Peyer's patch (tissue), 4 donors: ENCODE measurements around the gene FOXC1. TPM values are rescaled to one million over a fixed set of nuclear protein-coding genes. Genes with fewer than 3 reads are reported as not detected.

Experiments
- DNase-seq, 3 donors: peaks; one replicate each; pipeline ENCODE4 v3.0.0-alpha.2; 2017 to 2019
- H3K27ac ChIP-seq, 4 donors: fragments of 200-600 bp; sonication (generic); one replicate each; pipeline ENCODE4 v1.5.1; 2016 to 2019
- H3K27me3 ChIP-seq, 2 donors: fragments of 200-600 bp; sonication (generic); one replicate each; pipeline ENCODE4 v1.5.1; 2019
- H3K36me3 ChIP-seq, 3 donors: fragments of 200-600 bp; sonication (generic); one replicate each; pipeline ENCODE4 v1.5.1; 2016 to 2019
- H3K4me1 ChIP-seq, 4 donors: fragments of 200-600 bp; sonication (generic); one replicate each; pipeline ENCODE4 v1.5.1; 2016 to 2019
- H3K4me3 ChIP-seq, 4 donors: fragments of 200-600 bp; sonication (generic); 1 replicate in 3 of 4; 2 replicates in 1 of 4; pipeline ENCODE4 v1.5.1; 2016 to 2019; ENCODE audit warnings: mild to moderate bottlenecking in 1 of 4
- H3K9me3 ChIP-seq, 4 donors: fragments of 200-600 bp; sonication (generic); one replicate each; pipeline ENCODE4 v1.5.1; 2016 to 2019; ENCODE audit warnings: mild to moderate bottlenecking in 1 of 4
- CTCF ChIP-seq, 6 experiments: fragments of 450-650 bp in 4 of 6; fragments of 200-600 bp in 2 of 6; sonication (generic) in 1 of 6; IDR thresholded peaks; one replicate each; pipeline ENCODE4 v1.5.1; 2017 to 2019; ENCODE audit warnings: antibody characterized with exemption in 6 of 6, mild to moderate bottlenecking in 3 of 6, moderate library complexity in 1 of 6
- POLR2A ChIP-seq, 2 donors: fragments of 450-650 bp; IDR thresholded peaks; one replicate each; pipeline ENCODE4 v1.5.1; 2017; ENCODE audit warnings: antibody characterized with exemption in 2 of 2, mild to moderate bottlenecking in 2 of 2, moderate library complexity in 2 of 2
- total RNA-seq, 4 donors: library from RNA; depleted of rRNA; stranded (reverse); fragments of >200 nt; gene quantifications; one replicate each; pipeline ENCODE4 v1.1.0, GENCODE V29; 2016

FOXC1 gene
- total RNA-seq, 4 donors from 2014 or later: 1.6 to 3.3 (median 2.7) TPM; not detected in 1

- no peak for DNase-seq
- H3K36me3 ChIP-seq: no peaks in the 10 kb centered on the region
- H3K9me3 ChIP-seq: no peaks in the 10 kb centered on the region
- H3K27me3 ChIP-seq: no peaks in the 10 kb centered on the region
- no peak overlapping the region for H3K27ac ChIP-seq
- H3K4me3 ChIP-seq: no peak overlapping the region
- TF ChIP-seq POLR2A (IDR thresholded peaks at IDR 0.05): no peak
- no peak for TF ChIP-seq CTCF (IDR thresholded peaks at IDR 0.05)
- peaks cover 0 to 5% (median 0%) of the 10 kb centered on the region in 4 donors for H3K4me1 ChIP-seq
These were observed 24.1 kb upstream of the FOXC1 start for GRCh38 chr6:1585669-1586049.

GRCh38 chr6:1586256-1586655, 23.5 kb upstream of the FOXC1 start:
- no peaks in the 10 kb centered on the region for H3K27me3 ChIP-seq
- no peak overlapping the region for H3K27ac ChIP-seq
- peaks cover 0 to 5% (median 0%) of the 10 kb centered on the region in 4 donors for H3K4me1 ChIP-seq
- TF ChIP-seq CTCF (IDR thresholded peaks at IDR 0.05) (no peak), POLR2A (IDR thresholded peaks at IDR 0.05) (no peak)
- H3K36me3 ChIP-seq: no peaks in the 10 kb centered on the region
- no peaks in the 10 kb centered on the region for H3K9me3 ChIP-seq
- no peak for DNase-seq
- no peak overlapping the region for H3K4me3 ChIP-seq

- H3K27me3 ChIP-seq: no peaks in the 10 kb centered on the region
- DNase-seq: no peak
- TF ChIP-seq CTCF (IDR thresholded peaks at IDR 0.05) (no peak), POLR2A (IDR thresholded peaks at IDR 0.05) (no peak)
- H3K9me3 ChIP-seq: no peaks in the 10 kb centered on the region
- H3K27ac ChIP-seq: no peak overlapping the region
- H3K36me3 ChIP-seq: no peaks in the 10 kb centered on the region
- H3K4me1 ChIP-seq: peaks cover 0 to 5% (median 0%) of the 10 kb centered on the region in 4 donors
- H3K4me3 ChIP-seq: no peak overlapping the region
These were observed 22.8 kb upstream of the FOXC1 start for GRCh38 chr6:1586861-1587450.

- Histone ChIP-seq H3K27me3 (no peaks in the 10 kb centered on the region), H3K9me3 (no peaks in the 10 kb centered on the region), H3K27ac (no peak overlapping the region), H3K36me3 (no peaks in the 10 kb centered on the region), H3K4me1 (peaks cover 0 to 5% (median 0%) of the 10 kb centered on the region in 4 donors), H3K4me3 (no peak overlapping the region)
- no peak for TF ChIP-seq POLR2A (IDR thresholded peaks at IDR 0.05)
- no peak for TF ChIP-seq CTCF (IDR thresholded peaks at IDR 0.05)
- DNase-seq: no peak
These were observed 22.2 kb upstream of the FOXC1 start for GRCh38 chr6:1587546-1587945.

- Histone ChIP-seq H3K36me3 (no peaks in the 10 kb centered on the region), H3K27ac (no peak overlapping the region), H3K4me3 (no peak overlapping the region), H3K4me1 (peaks cover 0 to 5% (median 0%) of the 10 kb centered on the region in 4 donors), H3K27me3 (no peaks in the 10 kb centered on the region), H3K9me3 (no peaks in the 10 kb centered on the region)
- TF ChIP-seq CTCF (IDR thresholded peaks at IDR 0.05): no peak
- TF ChIP-seq POLR2A (IDR thresholded peaks at IDR 0.05): no peak
- DNase-seq: peak in 1 of 3 donors; percentile 15
These were observed 21.7 kb upstream of the FOXC1 start for GRCh38 chr6:1587977-1588376.

- Histone ChIP-seq H3K27me3 (no peaks in the 10 kb centered on the region), H3K36me3 (no peaks in the 10 kb centered on the region), H3K9me3 (no peaks in the 10 kb centered on the region), H3K4me3 (no peak overlapping the region), H3K27ac (no peak overlapping the region), H3K4me1 (peaks cover 0 to 5% (median 0%) of the 10 kb centered on the region in 4 donors)
- peak in 1 of 3 donors; percentile 64 for DNase-seq
- TF ChIP-seq CTCF (IDR thresholded peaks at IDR 0.05) (no peak), POLR2A (IDR thresholded peaks at IDR 0.05) (no peak)
These were observed 20.5 kb upstream of the FOXC1 start for GRCh38 chr6:1589208-1589607.
